SK-N-SH (cell line): ENCODE measurements around the gene COQ6.

Experiments
- CTCF ChIP-seq: fragments of 200-600 bp; sonication (generic); IDR thresholded peaks from 2 replicates; pipeline ENCODE4 v1.6.1; 2017; ENCODE audit warnings: antibody characterized with exemption, mild to moderate bottlenecking, moderate library complexity
- MXI1 ChIP-seq: IDR thresholded peaks from 2 replicates; pipeline ENCODE4 v1.6.1; 2012; ENCODE audit warnings: mild to moderate bottlenecking, low read depth, low read length, improper control_type of control experiment
- PBX3 ChIP-seq: IDR thresholded peaks from 2 replicates; pipeline ENCODE4; 2012

GRCh38 chr14:73976125-73976524, 26.0 kb downstream of the COQ6 start:
- TF ChIP-seq CTCF (no peak), PBX3 (no peak), MXI1 (no peak)
